ENCODE results near the gene ATL2.

Gene ATL2

DNA sequence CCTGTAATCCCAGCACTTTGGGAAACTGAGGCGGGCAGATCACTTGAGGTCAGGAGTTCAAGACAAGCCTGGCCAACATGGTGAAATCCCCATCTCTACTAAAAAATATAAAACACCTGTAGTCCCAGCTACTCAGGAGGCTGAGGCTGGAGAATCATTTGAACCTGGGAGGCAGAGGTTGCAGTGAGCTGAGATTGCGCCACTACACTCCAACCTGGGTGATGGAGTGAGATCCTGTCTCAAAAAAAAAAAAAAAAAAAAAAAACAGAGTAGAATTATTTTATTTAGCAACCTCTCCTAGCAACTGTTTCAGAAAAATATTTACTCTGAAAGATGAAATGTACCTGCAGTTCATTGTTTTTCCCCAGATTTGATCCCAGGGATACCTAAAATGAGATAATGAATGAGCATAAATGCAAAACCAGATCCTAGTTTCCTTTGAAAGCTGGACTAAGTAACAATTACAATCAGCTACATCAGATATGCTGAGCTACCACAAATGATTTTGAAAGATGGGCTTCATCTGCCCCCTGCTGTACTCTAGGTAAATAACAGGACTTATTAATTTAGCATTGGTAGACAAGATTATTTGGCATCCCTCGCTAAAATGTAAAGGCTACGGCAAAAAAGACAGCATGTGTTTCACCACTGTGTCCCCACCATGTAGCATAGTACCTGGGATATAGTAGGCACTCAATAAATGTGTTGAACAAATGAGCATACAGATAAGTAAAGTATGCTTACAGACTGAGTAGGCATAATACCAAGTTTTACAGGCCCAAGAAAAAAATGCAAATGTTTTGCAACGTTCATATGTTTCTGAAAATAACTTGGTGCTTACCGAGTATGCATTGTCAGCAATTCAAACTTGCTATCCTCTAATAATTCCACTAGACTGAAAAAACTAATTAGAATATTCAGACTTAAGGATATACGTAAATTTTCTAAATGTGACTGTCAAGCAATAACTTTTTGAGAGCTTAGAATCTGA, 102.5 kb downstream of the ATL2 start:
- TF ChIP-seq, protein P1, sequence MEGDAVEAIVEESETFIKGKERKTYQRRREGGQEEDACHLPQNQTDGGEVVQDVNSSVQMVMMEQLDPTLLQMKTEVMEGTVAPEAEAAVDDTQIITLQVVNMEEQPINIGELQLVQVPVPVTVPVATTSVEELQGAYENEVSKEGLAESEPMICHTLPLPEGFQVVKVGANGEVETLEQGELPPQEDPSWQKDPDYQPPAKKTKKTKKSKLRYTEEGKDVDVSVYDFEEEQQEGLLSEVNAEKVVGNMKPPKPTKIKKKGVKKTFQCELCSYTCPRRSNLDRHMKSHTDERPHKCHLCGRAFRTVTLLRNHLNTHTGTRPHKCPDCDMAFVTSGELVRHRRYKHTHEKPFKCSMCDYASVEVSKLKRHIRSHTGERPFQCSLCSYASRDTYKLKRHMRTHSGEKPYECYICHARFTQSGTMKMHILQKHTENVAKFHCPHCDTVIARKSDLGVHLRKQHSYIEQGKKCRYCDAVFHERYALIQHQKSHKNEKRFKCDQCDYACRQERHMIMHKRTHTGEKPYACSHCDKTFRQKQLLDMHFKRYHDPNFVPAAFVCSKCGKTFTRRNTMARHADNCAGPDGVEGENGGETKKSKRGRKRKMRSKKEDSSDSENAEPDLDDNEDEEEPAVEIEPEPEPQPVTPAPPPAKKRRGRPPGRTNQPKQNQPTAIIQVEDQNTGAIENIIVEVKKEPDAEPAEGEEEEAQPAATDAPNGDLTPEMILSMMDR (IDR thresholded peaks at IDR 0.05) = peak; percentile 46; the same call in 1 of the 2 replicates

DNA sequence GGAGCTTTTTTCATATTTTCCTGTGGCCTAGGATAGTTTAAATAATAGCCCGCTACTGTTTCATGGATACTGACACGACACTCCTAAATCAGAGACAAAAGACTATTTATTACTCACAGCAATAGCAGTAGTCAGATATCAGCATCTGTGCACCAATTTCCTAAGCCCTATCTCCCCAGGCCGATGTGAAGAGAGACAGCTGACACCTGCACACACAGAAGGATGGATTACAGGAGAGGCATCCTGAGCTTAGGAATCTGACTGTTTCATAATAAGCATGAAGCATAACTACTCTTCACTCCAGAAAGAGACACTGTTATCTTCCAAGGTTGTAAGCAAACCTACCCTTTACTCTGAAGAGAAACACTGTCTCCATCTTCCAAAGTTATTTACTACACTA, 105.4 kb downstream of the ATL2 start:
- TF ChIP-seq, protein P1 (IDR thresholded peaks at IDR 0.05) = no peak

DNA sequence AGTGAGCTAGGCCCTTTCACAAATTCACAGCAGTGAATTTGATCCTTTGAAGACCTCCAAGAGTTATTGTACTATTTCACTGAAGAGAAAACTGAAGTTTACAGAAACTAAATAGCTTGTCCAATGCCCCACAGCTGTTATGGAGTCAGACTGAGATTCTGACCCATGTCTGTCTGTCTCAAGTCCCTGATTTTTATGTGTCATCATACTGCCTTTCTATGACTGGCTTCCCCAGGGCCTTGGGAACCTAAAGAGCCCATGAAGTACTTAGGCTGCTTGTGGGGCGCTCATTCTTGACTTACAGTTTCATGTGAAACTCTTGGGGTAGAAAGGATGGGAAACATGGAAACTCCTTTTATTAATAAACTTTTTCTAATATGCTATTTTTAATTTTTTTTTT, 107.7 kb downstream of the ATL2 start:
- TF ChIP-seq, protein P1 (IDR thresholded peaks at IDR 0.05) = no peak

DNA sequence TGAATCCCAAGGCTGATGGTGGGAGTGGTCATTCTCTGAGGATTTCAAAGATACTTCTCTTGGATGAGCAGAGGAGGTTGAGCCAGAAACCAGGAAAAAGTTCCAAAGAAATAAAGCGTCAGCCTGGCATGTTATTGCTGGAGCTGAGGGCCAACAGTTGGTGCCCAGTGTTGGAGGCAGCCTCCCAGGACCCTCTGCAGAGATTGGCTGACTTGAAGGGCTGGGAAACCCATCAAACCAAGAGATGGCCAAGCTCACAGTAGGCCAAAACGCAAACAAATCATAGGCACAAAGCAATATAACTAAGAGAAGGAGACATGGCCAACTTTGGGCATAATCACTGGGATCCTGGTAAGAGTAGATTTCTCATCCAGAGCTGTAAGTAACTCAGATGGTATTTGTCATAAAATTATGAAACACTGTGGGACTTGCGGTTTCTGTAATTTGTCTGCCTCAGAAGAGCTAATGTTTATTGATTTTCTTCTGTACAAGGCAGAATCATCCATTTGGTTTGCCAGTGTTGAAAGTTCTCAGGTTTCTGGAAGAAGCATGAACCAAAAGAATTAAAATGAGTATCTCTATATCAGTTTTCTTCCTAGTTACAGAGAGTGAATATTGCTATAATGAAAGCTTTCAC, 108.3 kb downstream of the ATL2 start:
- TF ChIP-seq, protein P1 (IDR thresholded peaks at IDR 0.05) = no peak

DNA sequence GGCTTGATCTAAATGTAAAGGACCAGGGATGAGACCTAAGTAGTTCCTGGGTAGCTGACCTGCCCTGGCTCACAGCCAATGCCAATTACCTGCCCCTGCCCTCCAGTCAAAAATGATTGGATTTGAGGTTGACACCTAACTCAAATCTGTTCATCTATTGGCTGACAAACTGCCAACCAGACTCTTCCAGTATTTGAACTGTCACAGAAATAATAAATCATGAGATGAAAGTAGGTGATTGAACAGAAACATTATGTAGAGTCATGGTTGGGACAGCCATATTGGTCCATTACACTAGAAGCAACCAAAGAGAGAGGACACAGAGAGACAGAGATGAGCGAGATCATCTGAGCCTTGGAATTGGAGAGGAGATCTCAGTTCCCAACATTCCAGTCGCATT, 109.1 kb downstream of the ATL2 start:
- TF ChIP-seq, protein P1 (IDR thresholded peaks at IDR 0.05) = no peak

DNA sequence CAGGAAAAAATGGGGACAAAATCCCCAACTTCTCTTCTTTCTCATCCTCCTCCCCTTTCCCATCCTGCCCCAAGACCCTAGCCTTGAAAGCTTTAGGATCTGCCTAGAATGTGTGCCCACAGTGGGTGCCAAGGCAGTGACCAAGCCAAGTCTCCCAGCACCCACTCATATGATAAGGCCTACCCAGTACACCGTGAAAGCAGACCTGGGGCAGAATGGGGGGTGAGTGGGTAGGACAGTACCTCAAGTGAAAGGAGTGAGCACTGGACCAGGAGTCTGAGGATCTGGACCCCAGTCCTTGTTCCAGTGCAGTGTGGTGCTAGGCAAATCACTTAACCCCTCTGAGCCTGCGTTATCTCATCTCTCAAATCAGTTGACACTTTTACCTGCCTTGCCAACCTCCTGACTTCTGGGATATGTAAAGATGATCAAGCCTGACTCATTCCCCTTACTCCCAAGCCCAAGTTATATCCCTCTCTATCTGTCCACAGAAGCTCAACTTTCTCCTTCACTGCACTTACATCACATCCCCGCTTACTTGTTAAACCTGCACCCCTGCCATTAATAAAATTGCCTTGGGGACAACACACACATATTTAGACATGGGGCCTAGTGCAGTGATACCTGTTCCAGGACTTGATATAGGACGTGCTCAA, 109.7 kb downstream of the ATL2 start:
- TF ChIP-seq, protein P1 (IDR thresholded peaks at IDR 0.05) = no peak

DNA sequence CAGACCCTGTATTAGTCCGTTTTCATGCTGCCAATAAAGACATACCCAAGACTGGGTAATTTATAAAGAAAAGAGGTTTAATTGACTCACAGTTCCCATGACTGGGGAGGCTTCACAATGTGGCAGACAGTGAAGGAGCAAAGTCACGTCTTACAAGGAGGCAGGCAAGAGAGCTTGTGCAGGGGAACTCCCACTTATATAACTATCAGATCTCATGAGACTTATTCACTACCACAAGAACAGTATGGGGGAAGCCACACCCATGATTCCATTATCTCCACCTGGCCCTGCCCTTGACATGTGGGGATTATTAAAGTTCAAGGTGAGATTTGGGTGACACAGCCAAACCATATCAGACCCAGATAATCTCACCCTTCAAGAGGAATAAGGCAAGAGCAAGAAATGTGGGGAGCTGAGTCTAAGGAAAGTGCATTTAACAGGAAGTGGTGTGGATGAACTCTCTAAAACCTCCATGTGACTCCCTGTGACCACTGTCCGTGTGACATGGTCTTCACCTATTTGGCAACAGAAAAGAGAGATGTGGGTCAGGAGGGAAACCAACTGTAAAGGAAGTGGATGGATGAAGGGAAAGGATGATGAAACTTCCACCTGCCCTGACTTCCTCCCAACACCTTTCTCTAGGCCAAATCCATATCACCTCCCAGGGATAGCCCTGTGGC, 110.6 kb downstream of the ATL2 start:
- TF ChIP-seq, protein P1 (IDR thresholded peaks at IDR 0.05) = no peak

Measured in LNCAP (cell line).